B cell (primary cell): ENCODE measurements around the gene TOGARAM2. TPM values are rescaled to one million over a fixed set of nuclear protein-coding genes. Genes with fewer than 3 reads are reported as not detected.

ENCODE experiments used
- ATAC-seq: fragments of 200-7000 bp; cut with Tn5 transposase; one replicate; pipeline ENCODE4 v1.10.0; 2021; ENCODE audit warnings: low read depth, mild to moderate bottlenecking, moderate number of reproducible peaks, moderate library complexity
- CTCF ChIA-PET: fragments of 350-600 bp; sonication (Branson Sonifier 250); formaldehyde crosslinking; loops from one replicate; lab custom pipeline; 2021; ENCODE audit warnings: antibody characterized with exemption, inconsistent platforms; lab: Charles Lee
- POLR2A ChIA-PET: fragments of 350-600 bp; sonication (Branson Sonifier 250); formaldehyde crosslinking; loops from one replicate; lab custom pipeline; 2021; ENCODE audit warnings: antibody characterized with exemption; lab: Charles Lee
- DNase-seq: peaks from one replicate; pipeline ENCODE4 v3.0.0; 2013
- H2AFZ ChIP-seq: 2 replicates; pipeline ENCODE4 v1.6.1; 2012; ENCODE audit warnings: mild to moderate bottlenecking, low read depth, low read length; ENCODE audit not compliant: insufficient read depth, poor library complexity, severe bottlenecking
- H3K27ac ChIP-seq, 2 donors: 1 replicate in 1 of 2; 2 replicates in 1 of 2; pipeline ENCODE4 v1.5.1; 2012 to 2013; ENCODE audit warnings: low read length in 2 of 2, mild to moderate bottlenecking in 2 of 2, moderate library complexity in 1 of 2
- H3K27me3 ChIP-seq, 4 experiments: fragments of 200-600 bp in 1 of 4; sonication (generic) in 1 of 4; replicated peaks in 1 of 4; 1 replicate in 2 of 4; 2 replicates in 2 of 4; pipeline versions ENCODE4 v1.6.1 to v1.7.0; 2013 to 2016; ENCODE audit warnings: low read length in 3 of 4, mild to moderate bottlenecking in 2 of 4, mixed read lengths in 1 of 4, moderate library complexity in 1 of 4; ENCODE audit not compliant: insufficient read depth in 4 of 4, control insufficient read depth in 3 of 4; ENCODE audit errors: control extremely low read depth in 1 of 4
- H3K36me3 ChIP-seq, 2 experiments: replicated peaks in 1 of 2; 1 replicate in 1 of 2; 2 replicates in 1 of 2; pipeline versions ENCODE4 v1.6.1 to v1.7.1; 2013; ENCODE audit warnings: low read length in 1 of 2; ENCODE audit not compliant: insufficient read depth in 2 of 2, control insufficient read depth in 1 of 2; ENCODE audit errors: control extremely low read depth in 1 of 2, extremely low read depth in 1 of 2
- H3K4me1 ChIP-seq, 2 donors: fragments of 200-600 bp in 1 of 2; sonication (generic) in 1 of 2; 1 replicate in 1 of 2; 2 replicates in 1 of 2; pipeline versions ENCODE4 v1.5.1 to v1.6.1; 2013 to 2017; ENCODE audit warnings: low read length in 2 of 2; ENCODE audit not compliant: control insufficient read depth in 2 of 2, insufficient read depth in 2 of 2
- H3K4me2 ChIP-seq: replicated peaks from 2 replicates; pipeline ENCODE3; 2012; ENCODE audit warnings: mild to moderate bottlenecking, low read depth, low read length; ENCODE audit not compliant: poor library complexity, severe bottlenecking
- H3K4me3 ChIP-seq, 5 experiments: fragments of 200-600 bp in 1 of 5; sonication (generic) in 1 of 5; 1 replicate in 3 of 5; 2 replicates in 2 of 5; pipeline versions ENCODE4 v1.5.1 to v1.7.0; 2011 to 2016; ENCODE audit warnings: low read length in 4 of 5, mild to moderate bottlenecking in 4 of 5, low read depth in 2 of 5, control low read depth in 1 of 5, moderate library complexity in 1 of 5; ENCODE audit not compliant: insufficient read depth in 1 of 5; ENCODE audit errors: control extremely low read depth in 1 of 5, extremely low read depth in 1 of 5
- H3K79me2 ChIP-seq: fragments of 200-600 bp; sonication (generic); one replicate; pipeline ENCODE4 v1.6.0; 2016; ENCODE audit warnings: low read length; ENCODE audit not compliant: control insufficient read depth, insufficient read depth
- H3K9ac ChIP-seq: fragments of 200-600 bp; sonication (generic); 2 replicates; pipeline ENCODE4 v1.6.1; 2017; ENCODE audit warnings: mild to moderate bottlenecking, low read length, moderate library complexity
- H3K9me3 ChIP-seq, 3 donors: one replicate each; pipeline versions ENCODE4 v1.6.1 to v1.7.1; 2013; ENCODE audit warnings: low read length in 2 of 3; ENCODE audit not compliant: control insufficient read depth in 2 of 3, insufficient read depth in 1 of 3; ENCODE audit errors: control extremely low read depth in 1 of 3
- H4K20me1 ChIP-seq: 2 replicates; pipeline ENCODE4 v1.6.0; 2012; ENCODE audit warnings: mild to moderate bottlenecking, low read length; ENCODE audit not compliant: insufficient read depth, control insufficient read depth, poor library complexity, severe bottlenecking
- H3K27ac Mint-ChIP-seq: one replicate; pipeline ENCODE4 v1.8.0; 2021; ENCODE audit warnings: mixed read lengths
- H3K27me3 Mint-ChIP-seq: one replicate; pipeline ENCODE4 v1.8.0; 2021; ENCODE audit warnings: mixed read lengths
- H3K4me1 Mint-ChIP-seq: one replicate; pipeline ENCODE4 v1.8.0; 2021; ENCODE audit warnings: mixed read lengths
- H3K4me3 Mint-ChIP-seq: one replicate; pipeline ENCODE4 v1.8.0; 2021; ENCODE audit warnings: mixed read lengths
- H3K9me3 Mint-ChIP-seq: one replicate; pipeline ENCODE4 v1.8.0; 2022; ENCODE audit warnings: mixed read lengths; ENCODE audit not compliant: insufficient read depth
- EZH2 ChIP-seq: IDR thresholded peaks from 2 replicates; pipeline ENCODE4 v1.6.1; 2012; ENCODE audit warnings: borderline replicate concordance, low read depth, mild to moderate bottlenecking, moderate library complexity, low read length; ENCODE audit not compliant: insufficient read depth, poor library complexity, severe bottlenecking
- WGBS: methylation state at CpG from one replicate; pipeline ENCODE4 v1.1.5; 2013; ENCODE audit warnings: missing lambda C conversion rate; ENCODE audit not compliant: insufficient coverage; 5-methylcytosine and 5-hydroxymethylcytosine counted together
- intact Hi-C: fragments of 100-400 bp; cut with micrococcal nuclease; formaldehyde crosslinking; loops from one replicate; pipeline ENCODE4 v1.10.0; 2022
- polyA plus RNA-seq: library from polyadenylated mRNA; depleted of rRNA; stranded (reverse); fragments of >200 nt; gene quantifications from 2 replicates; pipeline ENCODE4 v1.2.3, GENCODE V29; 2012
- small RNA-seq: library from RNA; depleted of rRNA; stranded (forward); fragments of <200 nt; gene quantifications from one replicate; pipeline ENCODE3, GENCODE V24; 2012; ENCODE audit warnings: low replicate concordance, low read depth; ENCODE audit not compliant: insufficient read length
- total RNA-seq, 2 donors: library from RNA; stranded (reverse); fragments of 120-200 nt in 1 of 2; gene quantifications; 1 replicate in 1 of 2; 2 replicates in 1 of 2; pipeline versions ENCODE4 v1.2.3 to v1.2.4, GENCODE V29; 2013 to 2022
- TF ChIP-seq, protein P1 (sequence below): fragments of 200-600 bp; IDR thresholded peaks from one replicate; pipeline ENCODE4 v1.8.0; 2022; ENCODE audit warnings: antibody characterized with exemption, mild to moderate bottlenecking

The TOGARAM2 gene
- total and polyA plus RNA-seq, 2 donors (not counting 1 experiment from before 2014, with no cell fraction given): 0.25 to 0.61 TPM

DNA sequence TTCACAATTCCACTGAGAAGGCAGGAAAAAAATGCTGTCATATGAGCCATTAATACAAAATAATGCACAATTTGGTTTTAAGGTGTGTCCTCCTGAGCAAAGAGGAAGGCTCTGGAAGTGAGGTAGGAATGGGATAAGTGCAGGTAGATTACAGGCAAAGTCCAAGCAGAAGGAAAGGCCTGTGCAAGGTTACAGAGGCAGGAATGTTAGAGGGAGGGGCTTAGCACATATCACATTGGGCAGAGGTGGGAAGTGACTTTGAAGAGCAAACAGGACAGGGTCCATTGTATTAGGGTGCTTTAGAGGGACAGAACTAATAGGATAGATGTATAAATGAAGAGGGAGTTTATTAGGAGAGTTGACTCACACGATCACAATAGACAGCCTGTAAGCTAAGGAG, 119.5 kb downstream of the TOGARAM2 start:
- 91% methylated on average over 1 of the region's 1 CpG for WGBS
- POLR2A ChIA-PET: no interaction called here
- intact Hi-C loops: no loop called here

More for the DNA sequence above, 119.5 kb downstream of the TOGARAM2 start:
- H3K9ac ChIP-seq: no peak overlapping the region
- no peaks in the 10 kb centered on the region for H3K79me2 ChIP-seq
- ATAC-seq (no peak), DNase-seq (no peak)
- H3K4me2 ChIP-seq: no peak overlapping the region
- Mint-ChIP-seq H3K27me3 (peaks cover 7% of the 10 kb centered on the region), H3K4me1 (no peaks in the 10 kb centered on the region), H3K27ac (no peak overlapping the region), H3K9me3 (no peaks in the 10 kb centered on the region), H3K4me3 (no peak overlapping the region)
- H3K27ac ChIP-seq: no peak overlapping the region
- TF ChIP-seq, protein P1, sequence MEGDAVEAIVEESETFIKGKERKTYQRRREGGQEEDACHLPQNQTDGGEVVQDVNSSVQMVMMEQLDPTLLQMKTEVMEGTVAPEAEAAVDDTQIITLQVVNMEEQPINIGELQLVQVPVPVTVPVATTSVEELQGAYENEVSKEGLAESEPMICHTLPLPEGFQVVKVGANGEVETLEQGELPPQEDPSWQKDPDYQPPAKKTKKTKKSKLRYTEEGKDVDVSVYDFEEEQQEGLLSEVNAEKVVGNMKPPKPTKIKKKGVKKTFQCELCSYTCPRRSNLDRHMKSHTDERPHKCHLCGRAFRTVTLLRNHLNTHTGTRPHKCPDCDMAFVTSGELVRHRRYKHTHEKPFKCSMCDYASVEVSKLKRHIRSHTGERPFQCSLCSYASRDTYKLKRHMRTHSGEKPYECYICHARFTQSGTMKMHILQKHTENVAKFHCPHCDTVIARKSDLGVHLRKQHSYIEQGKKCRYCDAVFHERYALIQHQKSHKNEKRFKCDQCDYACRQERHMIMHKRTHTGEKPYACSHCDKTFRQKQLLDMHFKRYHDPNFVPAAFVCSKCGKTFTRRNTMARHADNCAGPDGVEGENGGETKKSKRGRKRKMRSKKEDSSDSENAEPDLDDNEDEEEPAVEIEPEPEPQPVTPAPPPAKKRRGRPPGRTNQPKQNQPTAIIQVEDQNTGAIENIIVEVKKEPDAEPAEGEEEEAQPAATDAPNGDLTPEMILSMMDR: no peak
- TF ChIP-seq EZH2: no peak
- H2AFZ ChIP-seq: no peak overlapping the region
- CTCF ChIA-PET: interaction anchor here (0.7 kb wide), 1 partner anchor 32 kb away, joined by 3 read pairs; no protein-coding TSS in a partner anchor
- no peaks in the 10 kb centered on the region for H3K36me3 ChIP-seq
- no peak overlapping the region for H3K4me3 ChIP-seq
- no peaks in the 10 kb centered on the region for H4K20me1 ChIP-seq
- no peaks in the 10 kb centered on the region for H3K9me3 ChIP-seq
- no peaks in the 10 kb centered on the region for H3K27me3 ChIP-seq
- no peaks in the 10 kb centered on the region for H3K4me1 ChIP-seq

Small RNA genes within 50 kb of the gene (small RNA-seq; reads per million reads assigned to genes)
- not detected for gene RF00019

Other genes starting within 250 kb of the TOGARAM2 start
- gene PPP1CB, start 229.5 kb upstream of the TOGARAM2 start, total RNA-seq: 152 and 161 TPM in 2 replicates
- gene PPP1CB, start 229.5 kb upstream of the TOGARAM2 start, polyA plus RNA-seq: 23.1 and 26.9 TPM in 2 replicates
- gene SPDYA, start 170.5 kb upstream of the TOGARAM2 start, total RNA-seq: 2.8 and 3.5 TPM in 2 replicates
- gene SPDYA, start 170.5 kb upstream of the TOGARAM2 start, polyA plus RNA-seq: 0.09 TPM in 1 of 2 replicates, not detected in the other
- 20.3 and 23.0 TPM in 2 replicates for gene TRMT61B, start 111.0 kb upstream of the TOGARAM2 start, total RNA-seq
- gene TRMT61B, start 111.0 kb upstream of the TOGARAM2 start, polyA plus RNA-seq: 15.0 and 15.5 TPM in 2 replicates
- 48.6 and 51.0 TPM in 2 replicates for gene WDR43, start 86.6 kb upstream of the TOGARAM2 start, total RNA-seq
- gene WDR43, start 86.6 kb upstream of the TOGARAM2 start, polyA plus RNA-seq: 22.5 and 28.7 TPM in 2 replicates
- not detected in 2 replicates for gene PCARE, start 93.2 kb downstream of the TOGARAM2 start, total RNA-seq
- gene PCARE, start 93.2 kb downstream of the TOGARAM2 start, polyA plus RNA-seq: not detected in 2 replicates
- gene CLIP4, start 134.1 kb downstream of the TOGARAM2 start, total RNA-seq: 20.0 and 20.8 TPM in 2 replicates
- 3.3 and 4.0 TPM in 2 replicates for gene CLIP4, start 134.1 kb downstream of the TOGARAM2 start, polyA plus RNA-seq